Psoas muscle (tissue), 8 donors: ENCODE data around the gene DGCR8. TPM values are rescaled to one million over a fixed set of nuclear protein-coding genes. Genes with fewer than 3 reads are reported as not detected.

Experiments used
- ATAC-seq, 4 donors: fragments of 200-7000 bp; cut with Tn5 transposase; one replicate each; pipeline ENCODE4 v1.9.1; 2020; ENCODE audit warnings: moderate library complexity in 3 of 4, mild to moderate bottlenecking in 2 of 4
- DNase-seq, 2 donors: peaks; one replicate each; pipeline ENCODE4 v3.0.0-alpha.2; 2020
- H3K27ac ChIP-seq: fragments of 200-600 bp; one replicate; pipeline ENCODE4 v1.8.0; 2022
- H3K27me3 ChIP-seq, 3 donors: fragments of 200-600 bp in 1 of 3; one replicate each; pipeline versions ENCODE4 v1.6.1 to v1.8.0; 2013 to 2022; ENCODE audit warnings: low read length in 2 of 3, mild to moderate bottlenecking in 2 of 3, moderate library complexity in 1 of 3; ENCODE audit not compliant: insufficient read depth in 3 of 3
- H3K36me3 ChIP-seq, 2 donors: fragments of 200-600 bp in 1 of 2; one replicate each; pipeline versions ENCODE4 v1.6.1 to v1.8.0; 2013 to 2022; ENCODE audit warnings: low read depth in 1 of 2, mild to moderate bottlenecking in 1 of 2, moderate library complexity in 1 of 2; ENCODE audit not compliant: insufficient read depth in 1 of 2
- H3K4me1 ChIP-seq: fragments of 200-600 bp; one replicate; pipeline ENCODE4 v1.8.0; 2022
- H3K4me3 ChIP-seq: fragments of 200-600 bp; one replicate; pipeline ENCODE4 v1.8.0; 2022; ENCODE audit warnings: mild to moderate bottlenecking
- H3K9me3 ChIP-seq: fragments of 200-600 bp; one replicate; pipeline ENCODE4 v1.8.0; 2022
- CTCF ChIP-seq: fragments of 200-600 bp; IDR thresholded peaks from one replicate; pipeline ENCODE4 v1.8.0; 2022; ENCODE audit warnings: antibody characterized with exemption
- WGBS, 3 donors: extraction: QIAGEN DNeasy Blood & Tissue Kit; methylation state at CpG; one replicate each; pipeline versions ENCODE4 v1.1.6 to v1.1.7; 2013; 5-methylcytosine and 5-hydroxymethylcytosine counted together
- intact Hi-C, 2 donors: fragments of 100-400 bp; cut with DNase I; formaldehyde crosslinking; loops; one replicate each; pipeline versions ENCODE4 v1.11.0 to v1.14.2; 2022
- polyA plus RNA-seq, 3 donors: library from polyadenylated mRNA; stranded (reverse); fragments of 200-250 nt; gene quantifications; one replicate each; pipeline ENCODE4 v1.2.3, GENCODE V29; 2013
- total RNA-seq, 4 donors: library from RNA; stranded (reverse); fragmentation: NEBNext Ultra II Directional in 2 of 4; extraction: Animal tissue kit (Norgen Biotek cat#: 25700) in 2 of 4; gene quantifications; one replicate each; pipeline versions ENCODE4 v1.2.1 to v1.2.4, GENCODE V29; 2021 to 2023
- donor health status: healthy with polysubstance abuse.
- donor health status: DM: no; HTN: no; CAD: no; lungs with moderate emphysema.
- donor health status: Bipolar disorder and iron deficiency.
- donor health status: healthy.
- donor health status: DM: yes; HTN: yes; CAD: no.
- donor health status: DM: no; HTN: no; CAD: no.
- donor health status: DM: no; HTN: no; CAD: no.
- donor health status: DM: yes; HTN: yes; CAD: no.

DGCR8 gene
- total and polyA plus RNA-seq, 7 donors = 10.5 to 21.5 (median 15.3) TPM

GRCh38 chr22:20036535-20037392 is 43.3 kb upstream of the DGCR8 start:
- Histone ChIP-seq H3K9me3 (no peaks in the 10 kb centered on the region), H3K27me3 (no peaks in the 10 kb centered on the region), H3K36me3 (peaks cover 0 to 56% of the 10 kb centered on the region in 2 donors), H3K27ac (no peak overlapping the region), H3K4me3 (no peak overlapping the region), H3K4me1 (peaks cover 20% of the 10 kb centered on the region)
- intact Hi-C loops = no loop called here
- DNase-seq = no peak
- 95 to 96% (median 96%) methylated on average over 25 of the region's 25 CpGs for WGBS, 3 donors
- TF ChIP-seq CTCF = no peak
- no peak for ATAC-seq

GRCh38 chr22:20037419-20037818 is 42.6 kb upstream of the DGCR8 start:
- Histone ChIP-seq H3K27ac (no peak overlapping the region), H3K27me3 (no peaks in the 10 kb centered on the region), H3K36me3 (peaks cover 0 to 58% of the 10 kb centered on the region in 2 donors), H3K4me3 (no peak overlapping the region), H3K9me3 (no peaks in the 10 kb centered on the region), H3K4me1 (peaks cover 14% of the 10 kb centered on the region)
- 87 to 93% (median 89%) methylated on average over 3 of the region's 3 CpGs for WGBS, 3 donors
- TF ChIP-seq CTCF = no peak
- DNase-seq (no peak), ATAC-seq (no peak)
- intact Hi-C loops = no loop called here

- no peaks in the 10 kb centered on the region for H3K9me3 ChIP-seq
- no peaks in the 10 kb centered on the region for H3K27me3 ChIP-seq
- WGBS, 3 donors = 71 to 87% (median 84%) methylated on average over 7 of the region's 7 CpGs
- DNase-seq (no peak), ATAC-seq (no peak)
- H3K27ac ChIP-seq = no peak overlapping the region
- TF ChIP-seq CTCF = no peak
- no peak overlapping the region for H3K4me3 ChIP-seq
- intact Hi-C loops = no loop called here
- peaks cover 2% of the 10 kb centered on the region for H3K4me1 ChIP-seq
- peaks cover 0 to 69% of the 10 kb centered on the region in 2 donors for H3K36me3 ChIP-seq
Measured at GRCh38 chr22:20038574-20038973, 41.5 kb upstream of the DGCR8 start.

GRCh38 chr22:20039683-20040325 is 40.2 kb upstream of the DGCR8 start:
- DNase-seq = no peak
- ATAC-seq = no peak
- H3K9me3 ChIP-seq = no peaks in the 10 kb centered on the region
- H3K4me1 ChIP-seq = no peaks in the 10 kb centered on the region
- no peaks in the 10 kb centered on the region for H3K27me3 ChIP-seq
- H3K36me3 ChIP-seq = peaks cover 0 to 81% of the 10 kb centered on the region in 2 donors
- 87 to 92% (median 90%) methylated on average over 9 of the region's 9 CpGs for WGBS, 3 donors
- no peak for TF ChIP-seq CTCF
- intact Hi-C loops = no loop called here
- H3K27ac ChIP-seq = no peak overlapping the region
- H3K4me3 ChIP-seq = no peak overlapping the region
